WTC11 (cell line): Measurements from ENCODE around the gene MGMT. TPM values are rescaled to one million over a fixed set of nuclear protein-coding genes. Genes with fewer than 3 reads are reported as not detected.

Experiments
- ATAC-seq: fragments of 200-7000 bp; cut with Tn5 transposase; 2 replicates; pipeline ENCODE4 v1.10.0; 2021; ENCODE audit warnings: mild to moderate bottlenecking, moderate library complexity
- CTCF ChIA-PET: fragments of 300-600 bp; sonication (Branson Sonifier 250); formaldehyde crosslinking; loops from one replicate; lab custom pipeline; 2021; ENCODE audit warnings: antibody characterized with exemption; lab: Charles Lee
- POLR2A ChIA-PET: fragments of 350-600 bp; sonication (Branson Sonifier 250); formaldehyde crosslinking; loops from one replicate; lab custom pipeline; 2021; ENCODE audit warnings: antibody characterized with exemption; lab: Charles Lee
- DNase-seq: peaks from one replicate; pipeline ENCODE4 v3.0.0; 2021; ENCODE audit warnings: low spot score
- H3K27ac Mint-ChIP-seq: 2 replicates; pipeline ENCODE4 v1.8.0; 2021; ENCODE audit warnings: mixed read lengths
- H3K27me3 Mint-ChIP-seq: 2 replicates; pipeline ENCODE4 v1.8.0; 2021; ENCODE audit warnings: low read depth, mild to moderate bottlenecking, moderate library complexity, mixed read lengths
- H3K36me3 Mint-ChIP-seq: 2 replicates; pipeline ENCODE4 v1.8.0; 2021; ENCODE audit warnings: mixed read lengths
- H3K4me1 Mint-ChIP-seq: 2 replicates; pipeline ENCODE4 v1.8.0; 2022; ENCODE audit warnings: mixed read lengths
- H3K4me3 Mint-ChIP-seq: 2 replicates; pipeline ENCODE4 v1.8.0; 2021; ENCODE audit warnings: mild to moderate bottlenecking, moderate library complexity, mixed read lengths
- H3K9me3 Mint-ChIP-seq: 2 replicates; pipeline ENCODE4 v1.8.0; 2021; ENCODE audit warnings: mixed read lengths
- ATF3 ChIP-seq: sonication (generic); formaldehyde crosslinking; conservative IDR thresholded peaks from 2 replicates; pipeline ENCODE4 v1.8.1; 2022; ENCODE audit warnings: mild to moderate bottlenecking, missing genetic modification reagents
- ELF4 ChIP-seq: sonication (generic); formaldehyde crosslinking; IDR thresholded peaks from 2 replicates; pipeline ENCODE4 v1.8.1; 2022; ENCODE audit warnings: low read depth, mild to moderate bottlenecking, moderate library complexity, missing genetic modification reagents
- EMX1 ChIP-seq: fragments of 250-450 bp; sonication (Bioruptor Pico); IDR thresholded peaks from 2 replicates; pipeline ENCODE4 v1.8.0; 2021; ENCODE audit warnings: mild to moderate bottlenecking
- ETV6 ChIP-seq: sonication (generic); formaldehyde crosslinking; IDR thresholded peaks from 2 replicates; pipeline ENCODE4 v1.8.1; 2022; ENCODE audit warnings: mild to moderate bottlenecking, missing genetic modification reagents
- FOXK1 ChIP-seq: sonication (generic); formaldehyde crosslinking; IDR thresholded peaks from 2 replicates; pipeline ENCODE4 v1.8.0; 2022; ENCODE audit warnings: mild to moderate bottlenecking, moderate library complexity, missing genetic modification reagents
- FOXP1 ChIP-seq: sonication (generic); formaldehyde crosslinking; IDR thresholded peaks from 2 replicates; pipeline ENCODE4 v1.8.0; 2022; ENCODE audit warnings: missing genetic modification reagents, mild to moderate bottlenecking, moderate library complexity, borderline replicate concordance
- GRHL2 ChIP-seq: fragments of 250-450 bp; sonication (Bioruptor Pico); IDR thresholded peaks from 2 replicates; pipeline ENCODE4 v1.8.0; 2022; ENCODE audit warnings: mild to moderate bottlenecking, moderate library complexity; ENCODE audit not compliant: insufficient replicate concordance, severe bottlenecking
- IRF2 ChIP-seq: sonication (generic); formaldehyde crosslinking; IDR thresholded peaks from 2 replicates; pipeline ENCODE4 v1.8.0; 2022; ENCODE audit warnings: low read depth, missing genetic modification reagents, borderline replicate concordance
- MLX ChIP-seq: sonication (generic); formaldehyde crosslinking; IDR thresholded peaks from 2 replicates; pipeline ENCODE4 v1.8.1; 2023; ENCODE audit warnings: mild to moderate bottlenecking, missing genetic modification reagents, moderate library complexity
- NR1H2 ChIP-seq: sonication (generic); formaldehyde crosslinking; IDR thresholded peaks from 2 replicates; pipeline ENCODE4 v1.9.0; 2021; ENCODE audit warnings: mild to moderate bottlenecking, moderate library complexity, missing genetic modification reagents
- NR3C1 ChIP-seq: sonication (generic); formaldehyde crosslinking; conservative IDR thresholded peaks from 2 replicates; pipeline ENCODE4 v1.8.1; 2023; ENCODE audit warnings: low read depth, mild to moderate bottlenecking, missing genetic modification reagents
- SOX15 ChIP-seq: fragments of 250-450 bp; sonication (Bioruptor Pico); IDR thresholded peaks from 2 replicates; pipeline ENCODE4 v1.9.0; 2021; ENCODE audit warnings: mild to moderate bottlenecking
- SP1 ChIP-seq: sonication (generic); formaldehyde crosslinking; conservative IDR thresholded peaks from 2 replicates; pipeline ENCODE4 v1.8.1; 2022; ENCODE audit warnings: missing genetic modification reagents
- TP53 ChIP-seq: sonication (generic); formaldehyde crosslinking; IDR thresholded peaks from 2 replicates; pipeline ENCODE4 v1.8.1; 2023; ENCODE audit warnings: mild to moderate bottlenecking, missing genetic modification reagents
- ZNF138 ChIP-seq: sonication (generic); formaldehyde crosslinking; conservative IDR thresholded peaks from 2 replicates; pipeline ENCODE4 v1.8.1; 2022; ENCODE audit warnings: mild to moderate bottlenecking, moderate library complexity, missing genetic modification reagents
- ZNF425 ChIP-seq: fragments of 250-450 bp; sonication (Bioruptor Pico); conservative IDR thresholded peaks from 2 replicates; pipeline ENCODE4 v1.9.0; 2021; ENCODE audit warnings: mild to moderate bottlenecking
- total RNA-seq: library from RNA; stranded (reverse); gene quantifications from 3 replicates; pipeline ENCODE4 v1.2.3, GENCODE V29; 2021
- TF ChIP-seq, protein P1 (sequence below): sonication (generic); formaldehyde crosslinking; IDR thresholded peaks from 2 replicates; pipeline ENCODE4 v1.8.0; 2022; ENCODE audit warnings: missing genetic modification reagents
- TF ChIP-seq, protein P2 (sequence below): sonication (generic); formaldehyde crosslinking; IDR thresholded peaks from 2 replicates; pipeline ENCODE4 v1.8.0; 2022; ENCODE audit warnings: mild to moderate bottlenecking, missing genetic modification reagents
- TF ChIP-seq, protein P3 (sequence below): fragments of 250-450 bp; sonication (Bioruptor Pico); IDR thresholded peaks from 2 replicates; pipeline ENCODE4 v1.9.0; 2021; ENCODE audit warnings: mild to moderate bottlenecking, borderline replicate concordance

The MGMT gene
- total RNA-seq, 1 experiment from 2014 or later, result 11.8 TPM

- TF ChIP-seq, protein P1, sequence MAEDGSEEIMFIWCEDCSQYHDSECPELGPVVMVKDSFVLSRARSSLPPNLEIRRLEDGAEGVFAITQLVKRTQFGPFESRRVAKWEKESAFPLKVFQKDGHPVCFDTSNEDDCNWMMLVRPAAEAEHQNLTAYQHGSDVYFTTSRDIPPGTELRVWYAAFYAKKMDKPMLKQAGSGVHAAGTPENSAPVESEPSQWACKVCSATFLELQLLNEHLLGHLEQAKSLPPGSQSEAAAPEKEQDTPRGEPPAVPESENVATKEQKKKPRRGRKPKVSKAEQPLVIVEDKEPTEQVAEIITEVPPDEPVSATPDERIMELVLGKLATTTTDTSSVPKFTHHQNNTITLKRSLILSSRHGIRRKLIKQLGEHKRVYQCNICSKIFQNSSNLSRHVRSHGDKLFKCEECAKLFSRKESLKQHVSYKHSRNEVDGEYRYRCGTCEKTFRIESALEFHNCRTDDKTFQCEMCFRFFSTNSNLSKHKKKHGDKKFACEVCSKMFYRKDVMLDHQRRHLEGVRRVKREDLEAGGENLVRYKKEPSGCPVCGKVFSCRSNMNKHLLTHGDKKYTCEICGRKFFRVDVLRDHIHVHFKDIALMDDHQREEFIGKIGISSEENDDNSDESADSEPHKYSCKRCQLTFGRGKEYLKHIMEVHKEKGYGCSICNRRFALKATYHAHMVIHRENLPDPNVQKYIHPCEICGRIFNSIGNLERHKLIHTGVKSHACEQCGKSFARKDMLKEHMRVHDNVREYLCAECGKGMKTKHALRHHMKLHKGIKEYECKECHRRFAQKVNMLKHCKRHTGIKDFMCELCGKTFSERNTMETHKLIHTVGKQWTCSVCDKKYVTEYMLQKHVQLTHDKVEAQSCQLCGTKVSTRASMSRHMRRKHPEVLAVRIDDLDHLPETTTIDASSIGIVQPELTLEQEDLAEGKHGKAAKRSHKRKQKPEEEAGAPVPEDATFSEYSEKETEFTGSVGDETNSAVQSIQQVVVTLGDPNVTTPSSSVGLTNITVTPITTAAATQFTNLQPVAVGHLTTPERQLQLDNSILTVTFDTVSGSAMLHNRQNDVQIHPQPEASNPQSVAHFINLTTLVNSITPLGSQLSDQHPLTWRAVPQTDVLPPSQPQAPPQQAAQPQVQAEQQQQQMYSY, result no peak
- TF ChIP-seq NR1H2 (CRISPR knock-in tag), result no peak
- TF ChIP-seq, protein P2, sequence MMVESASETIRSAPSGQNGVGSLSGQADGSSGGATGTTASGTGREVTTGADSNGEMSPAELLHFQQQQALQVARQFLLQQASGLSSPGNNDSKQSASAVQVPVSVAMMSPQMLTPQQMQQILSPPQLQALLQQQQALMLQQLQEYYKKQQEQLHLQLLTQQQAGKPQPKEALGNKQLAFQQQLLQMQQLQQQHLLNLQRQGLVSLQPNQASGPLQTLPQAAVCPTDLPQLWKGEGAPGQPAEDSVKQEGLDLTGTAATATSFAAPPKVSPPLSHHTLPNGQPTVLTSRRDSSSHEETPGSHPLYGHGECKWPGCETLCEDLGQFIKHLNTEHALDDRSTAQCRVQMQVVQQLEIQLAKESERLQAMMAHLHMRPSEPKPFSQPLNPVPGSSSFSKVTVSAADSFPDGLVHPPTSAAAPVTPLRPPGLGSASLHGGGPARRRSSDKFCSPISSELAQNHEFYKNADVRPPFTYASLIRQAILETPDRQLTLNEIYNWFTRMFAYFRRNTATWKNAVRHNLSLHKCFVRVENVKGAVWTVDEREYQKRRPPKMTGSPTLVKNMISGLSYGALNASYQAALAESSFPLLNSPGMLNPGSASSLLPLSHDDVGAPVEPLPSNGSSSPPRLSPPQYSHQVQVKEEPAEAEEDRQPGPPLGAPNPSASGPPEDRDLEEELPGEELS, result no peak
- TF ChIP-seq EMX1 (CRISPR knock-in tag), result no peak
- TF ChIP-seq SP1 (CRISPR knock-in tag), result no peak
These were observed 113.9 kb downstream of the MGMT start (continued) for GRCh38 chr10:129580901-129581300.

DNA sequence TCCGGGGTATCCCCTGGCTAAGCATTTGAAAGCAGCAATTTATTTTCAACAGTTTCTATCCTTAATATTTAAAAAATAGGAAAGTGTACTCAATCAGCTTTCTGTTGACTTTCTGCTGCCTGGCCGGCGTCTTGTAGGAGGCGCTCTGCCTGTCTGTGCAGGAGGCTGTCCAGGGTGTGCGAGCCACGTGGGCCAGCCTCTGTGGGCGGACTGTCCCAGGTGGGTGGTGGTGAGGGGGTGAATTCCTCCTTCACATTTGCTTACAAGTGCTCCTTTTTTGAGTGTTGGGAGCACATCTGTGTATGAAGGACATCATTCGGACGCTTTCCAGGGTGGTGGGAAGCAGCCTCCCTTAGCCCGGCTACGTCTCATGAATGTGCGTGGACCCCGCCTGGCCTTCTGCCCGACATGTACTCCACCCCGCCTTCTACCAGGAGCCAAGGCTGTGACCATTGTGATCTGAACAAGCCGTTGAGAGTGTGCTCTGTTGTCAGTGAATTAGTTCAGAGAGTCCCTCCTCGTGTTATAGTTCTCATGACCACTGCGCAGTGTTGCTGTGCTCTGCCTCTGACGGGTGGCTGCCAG is 114.9 kb downstream of the MGMT start:
- no peak overlapping the region for H3K27ac Mint-ChIP-seq
- peaks cover 28% of the 10 kb centered on the region for H3K4me1 Mint-ChIP-seq
- H3K36me3 Mint-ChIP-seq, result peaks cover 21% of the 10 kb centered on the region
- DNase-seq, result no peak
- TF ChIP-seq NR3C1, result no peak
- TF ChIP-seq NR1H2 (CRISPR knock-in tag), result no peak
- no peak for TF ChIP-seq ELF4 (CRISPR knock-in tag)
- no peak for TF ChIP-seq FOXP1 (CRISPR knock-in tag)
- no peak for TF ChIP-seq MLX
- H3K9me3 Mint-ChIP-seq, result peaks cover 30% of the 10 kb centered on the region
- ATAC-seq, result no peak
- no peak overlapping the region for H3K4me3 Mint-ChIP-seq
- peaks cover 3% of the 10 kb centered on the region; the same call in 1 of the 2 replicates for H3K27me3 Mint-ChIP-seq
- ChIA-PET CTCF (no interaction called here), POLR2A (no interaction called here)

DNA sequence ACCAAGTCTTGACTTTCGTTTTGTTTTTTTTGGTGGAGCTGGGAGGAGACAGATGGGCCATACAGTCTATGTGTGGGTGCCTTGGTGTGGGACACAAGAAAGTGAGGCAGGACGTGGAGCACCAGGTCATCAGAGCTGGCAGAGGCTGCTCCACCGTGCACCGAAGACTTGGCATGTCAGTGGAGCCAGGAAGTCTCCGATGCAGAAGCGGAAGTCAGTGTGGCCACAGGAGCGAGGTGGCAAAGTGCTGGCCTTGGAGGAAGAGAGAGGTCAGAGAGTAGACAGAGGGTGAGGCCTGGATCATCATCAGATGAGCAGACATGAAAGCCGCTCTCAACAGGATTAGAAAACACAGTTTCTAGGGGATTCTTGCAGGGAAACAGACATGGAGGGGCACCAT is 116.8 kb downstream of the MGMT start:
- ChIA-PET POLR2A (no interaction called here), CTCF (no interaction called here)
- Mint-ChIP-seq H3K4me3 (no peak overlapping the region), H3K9me3 (peaks cover 47% of the 10 kb centered on the region), H3K27me3 (peaks cover 7% of the 10 kb centered on the region; the same call in 1 of the 2 replicates), H3K4me1 (peaks cover 28% of the 10 kb centered on the region), H3K36me3 (peaks cover 36% of the 10 kb centered on the region), H3K27ac (no peak overlapping the region)
- ATAC-seq (no peak), DNase-seq (no peak)
- TF ChIP-seq ZNF138 (CRISPR knock-in tag) (no peak), GRHL2 (no peak), SOX15 (CRISPR knock-in tag) (no peak), ZNF425 (CRISPR knock-in tag) (no peak), EMX1 (CRISPR knock-in tag) (no peak), ETV6 (CRISPR knock-in tag) (no peak), NR1H2 (CRISPR knock-in tag) (no peak), ATF3 (CRISPR knock-in tag) (no peak), IRF2 (no peak), FOXK1 (CRISPR knock-in tag) (no peak), TP53 (no peak)
- TF ChIP-seq, protein P3, sequence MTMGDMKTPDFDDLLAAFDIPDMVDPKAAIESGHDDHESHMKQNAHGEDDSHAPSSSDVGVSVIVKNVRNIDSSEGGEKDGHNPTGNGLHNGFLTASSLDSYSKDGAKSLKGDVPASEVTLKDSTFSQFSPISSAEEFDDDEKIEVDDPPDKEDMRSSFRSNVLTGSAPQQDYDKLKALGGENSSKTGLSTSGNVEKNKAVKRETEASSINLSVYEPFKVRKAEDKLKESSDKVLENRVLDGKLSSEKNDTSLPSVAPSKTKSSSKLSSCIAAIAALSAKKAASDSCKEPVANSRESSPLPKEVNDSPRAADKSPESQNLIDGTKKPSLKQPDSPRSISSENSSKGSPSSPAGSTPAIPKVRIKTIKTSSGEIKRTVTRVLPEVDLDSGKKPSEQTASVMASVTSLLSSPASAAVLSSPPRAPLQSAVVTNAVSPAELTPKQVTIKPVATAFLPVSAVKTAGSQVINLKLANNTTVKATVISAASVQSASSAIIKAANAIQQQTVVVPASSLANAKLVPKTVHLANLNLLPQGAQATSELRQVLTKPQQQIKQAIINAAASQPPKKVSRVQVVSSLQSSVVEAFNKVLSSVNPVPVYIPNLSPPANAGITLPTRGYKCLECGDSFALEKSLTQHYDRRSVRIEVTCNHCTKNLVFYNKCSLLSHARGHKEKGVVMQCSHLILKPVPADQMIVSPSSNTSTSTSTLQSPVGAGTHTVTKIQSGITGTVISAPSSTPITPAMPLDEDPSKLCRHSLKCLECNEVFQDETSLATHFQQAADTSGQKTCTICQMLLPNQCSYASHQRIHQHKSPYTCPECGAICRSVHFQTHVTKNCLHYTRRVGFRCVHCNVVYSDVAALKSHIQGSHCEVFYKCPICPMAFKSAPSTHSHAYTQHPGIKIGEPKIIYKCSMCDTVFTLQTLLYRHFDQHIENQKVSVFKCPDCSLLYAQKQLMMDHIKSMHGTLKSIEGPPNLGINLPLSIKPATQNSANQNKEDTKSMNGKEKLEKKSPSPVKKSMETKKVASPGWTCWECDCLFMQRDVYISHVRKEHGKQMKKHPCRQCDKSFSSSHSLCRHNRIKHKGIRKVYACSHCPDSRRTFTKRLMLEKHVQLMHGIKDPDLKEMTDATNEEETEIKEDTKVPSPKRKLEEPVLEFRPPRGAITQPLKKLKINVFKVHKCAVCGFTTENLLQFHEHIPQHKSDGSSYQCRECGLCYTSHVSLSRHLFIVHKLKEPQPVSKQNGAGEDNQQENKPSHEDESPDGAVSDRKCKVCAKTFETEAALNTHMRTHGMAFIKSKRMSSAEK (CRISPR knock-in tag), result no peak
